Thymus (tissue), 11 donors: ENCODE results near the gene HOXD12. TPM values are rescaled to one million over a fixed set of nuclear protein-coding genes. Genes with fewer than 3 reads are reported as not detected.
A peak's percentile ranks its signal among the peaks of the same experiment; 100 is the strongest.

Experiments
- DNase-seq, 9 donors: peaks; one replicate each; pipeline ENCODE4 v3.0.0-alpha.2; 2013; ENCODE audit warnings: low spot score in 9 of 9, low read depth in 6 of 9, missing footprints in 1 of 9
- H3K27ac ChIP-seq, 2 donors: one replicate each; pipeline ENCODE4 v1.5.1; 2013; ENCODE audit warnings: control low read depth in 1 of 2, low read depth in 1 of 2, low read length in 1 of 2, mild to moderate bottlenecking in 1 of 2, moderate library complexity in 1 of 2
- H3K27me3 ChIP-seq, 2 donors: one replicate each; pipeline ENCODE4 v1.5.1; 2013; ENCODE audit warnings: low read length in 1 of 2; ENCODE audit not compliant: control insufficient read depth in 2 of 2, insufficient read depth in 1 of 2
- H3K36me3 ChIP-seq, 2 donors: one replicate each; pipeline ENCODE4 v1.5.1; 2013; ENCODE audit warnings: low read length in 1 of 2, mild to moderate bottlenecking in 1 of 2, moderate library complexity in 1 of 2; ENCODE audit not compliant: control insufficient read depth in 2 of 2, insufficient read depth in 2 of 2
- H3K4me1 ChIP-seq, 2 donors: one replicate each; pipeline ENCODE4 v1.5.1; 2013; ENCODE audit warnings: low read length in 2 of 2; ENCODE audit not compliant: control insufficient read depth in 2 of 2, insufficient read depth in 2 of 2
- H3K4me3 ChIP-seq, 2 donors: one replicate each; pipeline ENCODE4 v1.5.1; 2013; ENCODE audit warnings: low read length in 2 of 2, control low read depth in 1 of 2, mild to moderate bottlenecking in 1 of 2
- H3K9me3 ChIP-seq, 2 donors: one replicate each; pipeline ENCODE4 v1.5.1; 2013; ENCODE audit warnings: low read length in 1 of 2, mild to moderate bottlenecking in 1 of 2; ENCODE audit not compliant: control insufficient read depth in 2 of 2, insufficient read depth in 1 of 2
- WGBS: extraction: QIAGEN DNeasy Blood & Tissue Kit; methylation state at CpG from one replicate; pipeline ENCODE4 v1.1.7; 2013; 5-methylcytosine and 5-hydroxymethylcytosine counted together
- polyA plus RNA-seq: library from polyadenylated mRNA; stranded (reverse); fragments of 200-250 nt; gene quantifications from one replicate; pipeline ENCODE4 v1.2.3, GENCODE V29; 2013
- total RNA-seq: library from RNA; stranded (reverse); fragments of 120-200 nt; gene quantifications from one replicate; pipeline ENCODE4 v1.2.4, GENCODE V29; 2013
- donor health status: healthy.

The HOXD12 gene
- total and polyA plus RNA-seq, 2 donors = not detected

DNA sequence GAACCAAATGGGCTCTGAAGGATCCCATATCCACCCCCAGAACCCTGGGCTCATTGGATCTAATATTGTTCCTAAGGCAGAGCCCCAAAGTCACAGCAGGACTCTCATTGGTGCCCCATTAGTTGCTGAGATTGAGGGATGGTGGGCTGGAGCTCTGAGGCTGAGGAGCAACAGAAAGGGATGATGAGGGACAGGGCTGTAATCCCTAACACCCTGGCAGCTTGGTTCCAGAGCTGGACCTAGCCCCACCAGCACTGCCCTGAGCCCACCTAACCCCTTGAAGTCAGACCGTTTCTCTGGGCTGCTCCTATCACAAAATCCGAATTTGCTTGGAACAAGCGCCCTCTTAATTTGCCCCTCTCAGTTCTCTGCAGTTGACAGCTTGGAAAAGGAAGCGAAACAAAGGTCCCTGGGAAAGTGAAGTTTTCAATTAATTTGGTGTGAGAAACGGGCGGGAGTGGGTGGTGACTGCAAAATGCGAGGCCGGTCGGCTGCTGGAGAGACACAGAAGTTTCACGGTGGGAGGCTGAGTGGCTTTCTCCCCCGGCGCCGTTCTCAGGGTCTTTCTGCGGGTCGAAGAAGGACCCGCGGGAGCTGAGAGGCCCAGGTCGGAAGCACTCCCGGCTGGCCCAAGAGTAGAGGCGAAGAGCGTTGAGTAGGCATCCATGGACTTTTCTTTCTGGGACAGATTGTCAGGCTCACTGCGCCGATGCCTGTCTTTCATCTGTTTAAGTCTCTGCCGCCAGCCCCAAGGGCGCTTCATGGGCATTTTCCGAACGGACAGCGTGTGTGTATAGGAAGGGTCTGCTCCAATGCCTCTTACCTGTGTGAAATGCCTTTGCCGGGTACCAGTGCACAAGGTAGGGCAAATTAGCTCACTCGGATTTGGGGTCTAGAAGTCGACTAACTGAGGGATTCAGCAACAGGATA is 8.0 kb upstream of the HOXD12 start:
- Histone ChIP-seq H3K4me3 (no peak overlapping the region), H3K36me3 (no peaks in the 10 kb centered on the region), H3K27ac (no peak overlapping the region), H3K27me3 (peaks cover 86 to 99% of the 10 kb centered on the region in 2 donors), H3K4me1 (peaks cover 0 to 15% of the 10 kb centered on the region in 2 donors), H3K9me3 (peaks cover 1 to 4% of the 10 kb centered on the region in 2 donors)
- DNase-seq = no peak
- 6% methylated on average over 31 of the region's 31 CpGs for WGBS

GRCh38 chr2:176092270-176093144 is 7.1 kb upstream of the HOXD12 start, which contains the start of gene HOXD13:
TSS of gene HOXD13 (plus strand) at chr2:176092721. CDS start at chr2:176092891, 170 bp downstream.
- DNase-seq = no peak
- peak within 1 kb of the TSS in 1 of 2 donors; percentile 26 for H3K4me3 ChIP-seq
- peaks cover under 1 to 8% of the 10 kb centered on the region in 2 donors for H3K9me3 ChIP-seq
- 3% methylated on average over 95 of the region's 95 CpGs for WGBS
- H3K36me3 ChIP-seq = no peaks in the 10 kb centered on the region
- peaks cover 87 to 100% of the 10 kb centered on the region in 2 donors for H3K27me3 ChIP-seq
- peaks cover 2 to 24% of the 10 kb centered on the region in 2 donors for H3K4me1 ChIP-seq
- no peak within 1 kb of the TSS for H3K27ac ChIP-seq

- H3K9me3 ChIP-seq = peaks cover 0 to 8% of the 10 kb centered on the region in 2 donors
- WGBS = 5% methylated on average over 53 of the region's 53 CpGs
These were observed 6.3 kb upstream of the HOXD12 start for GRCh38 chr2:176093145-176093897.

GRCh38 chr2:176093898-176094249 is 5.7 kb upstream of the HOXD12 start:
- 8% methylated on average over 8 of the region's 8 CpGs for WGBS
- H3K4me3 ChIP-seq = no peak overlapping the region

More at GRCh38 chr2:176093145-176093897, 6.3 kb upstream of the HOXD12 start:
- Histone ChIP-seq H3K27ac (no peak overlapping the region), H3K4me3 (peak overlapping the region in 1 of 2 donors; percentile 26), H3K36me3 (no peaks in the 10 kb centered on the region), H3K27me3 (peaks cover 87 to 100% of the 10 kb centered on the region in 2 donors), H3K4me1 (peaks cover 2 to 22% of the 10 kb centered on the region in 2 donors)
- no peak for DNase-seq

GRCh38 chr2:176094349-176094748 is 5.2 kb upstream of the HOXD12 start:
- DNase-seq = no peak
- H3K36me3 ChIP-seq = no peaks in the 10 kb centered on the region
- H3K4me3 ChIP-seq = no peak overlapping the region
- WGBS = 8% methylated on average over 12 of the region's 12 CpGs
- peaks cover 0 to 6% of the 10 kb centered on the region in 2 donors for H3K9me3 ChIP-seq
- H3K27me3 ChIP-seq = peaks cover 87 to 100% of the 10 kb centered on the region in 2 donors
- no peak overlapping the region for H3K27ac ChIP-seq
- peaks cover 2 to 20% of the 10 kb centered on the region in 2 donors for H3K4me1 ChIP-seq

More at GRCh38 chr2:176093898-176094249, 5.7 kb upstream of the HOXD12 start:
- Histone ChIP-seq H3K27ac (no peak overlapping the region), H3K9me3 (peaks cover 0 to 6% of the 10 kb centered on the region in 2 donors), H3K27me3 (peaks cover 88 to 100% of the 10 kb centered on the region in 2 donors), H3K36me3 (no peaks in the 10 kb centered on the region), H3K4me1 (peaks cover 2 to 20% of the 10 kb centered on the region in 2 donors)
- no peak for DNase-seq

DNA sequence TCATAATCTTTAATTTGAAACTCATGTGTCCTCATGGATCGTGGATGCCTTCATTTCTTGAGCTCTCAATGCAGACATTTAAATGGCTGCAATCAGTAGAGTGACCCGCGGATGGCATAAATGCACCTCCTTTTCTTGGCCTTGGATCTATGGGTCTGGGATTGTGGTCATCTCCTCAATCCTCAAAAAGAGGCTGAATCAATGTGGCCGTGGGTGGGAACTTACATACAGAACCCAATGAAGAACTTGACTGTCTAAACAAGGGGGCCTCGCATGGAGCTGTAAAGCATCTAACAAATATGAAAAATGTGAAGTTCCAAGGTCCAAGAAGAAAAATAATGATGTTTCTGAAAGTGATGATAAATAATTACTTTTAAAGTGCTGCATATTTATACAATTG is 4.2 kb upstream of the HOXD12 start:
- H3K9me3 ChIP-seq = peaks cover 1 to 11% of the 10 kb centered on the region in 2 donors
- no peaks in the 10 kb centered on the region for H3K36me3 ChIP-seq
- H3K27ac ChIP-seq = no peak overlapping the region
- H3K4me1 ChIP-seq = peaks cover 2 to 20% of the 10 kb centered on the region in 2 donors
- H3K4me3 ChIP-seq = no peak overlapping the region
- 18% methylated on average over 5 of the region's 5 CpGs for WGBS
- DNase-seq = no peak
- H3K27me3 ChIP-seq = peaks cover 87 to 100% of the 10 kb centered on the region in 2 donors

- DNase-seq = peak in 1 of 9 donors; percentile 36
- Histone ChIP-seq H3K4me1 (peaks cover 2 to 20% of the 10 kb centered on the region in 2 donors), H3K36me3 (no peaks in the 10 kb centered on the region), H3K9me3 (peaks cover 1 to 15% of the 10 kb centered on the region in 2 donors), H3K27me3 (peaks cover 84 to 100% of the 10 kb centered on the region in 2 donors), H3K27ac (no peak overlapping the region), H3K4me3 (peak overlapping the region; percentile 7 to 43)
- 5% methylated on average over 16 of the region's 16 CpGs for WGBS
These were observed 3.2 kb upstream of the HOXD12 start for GRCh38 chr2:176096243-176096985.
